GM23338 (cell line): ENCODE results near the gene EIF2B1. TPM values are rescaled to one million over a fixed set of nuclear protein-coding genes. Genes with fewer than 3 reads are reported as not detected.

Source experiments
- ATAC-seq: fragments of 200-7000 bp; cut with Tn5 transposase; 3 replicates; pipeline ENCODE4 v1.9.1; 2020
- DNase-seq: peaks from one replicate; pipeline ENCODE4 v3.0.0-alpha.2; 2015; ENCODE audit warnings: low spot score
- H2AFZ ChIP-seq: fragments of 200-600 bp; sonication (generic); 2 replicates; pipeline ENCODE4 v1.8.0; 2016; ENCODE audit warnings: antibody characterized with exemption, mild to moderate bottlenecking, moderate library complexity
- H3F3A ChIP-seq: fragments of 200-600 bp; sonication (generic); replicated peaks from 2 replicates; pipeline ENCODE4 v1.8.0; 2017; ENCODE audit warnings: antibody characterized with exemption, mixed run types, low read depth
- H3K27ac ChIP-seq: fragments of 200-600 bp; sonication (generic); 2 replicates; pipeline ENCODE4 v1.6.1; 2016; ENCODE audit warnings: low read depth
- H3K27me3 ChIP-seq: fragments of 200-600 bp; sonication (generic); 2 replicates; pipeline ENCODE4 v1.8.0; 2016; ENCODE audit warnings: mild to moderate bottlenecking, mixed run types, moderate library complexity; ENCODE audit not compliant: insufficient read depth
- H3K36me3 ChIP-seq: fragments of 200-600 bp; sonication (generic); 2 replicates; pipeline ENCODE4 v1.8.0; 2016; ENCODE audit warnings: mild to moderate bottlenecking; ENCODE audit not compliant: insufficient read depth
- H3K4me1 ChIP-seq: fragments of 200-600 bp; sonication (generic); 2 replicates; pipeline ENCODE4 v1.8.0; 2016; ENCODE audit warnings: mild to moderate bottlenecking, moderate library complexity; ENCODE audit not compliant: insufficient read depth
- H3K4me2 ChIP-seq: fragments of 200-600 bp; sonication (generic); 2 replicates; pipeline ENCODE4 v1.7.1; 2017; ENCODE audit warnings: mixed run types
- H3K4me3 ChIP-seq: fragments of 200-600 bp; sonication (generic); 2 replicates; pipeline ENCODE4 v1.6.1; 2016; ENCODE audit warnings: mixed run types
- H3K79me2 ChIP-seq: fragments of 200-600 bp; sonication (generic); replicated peaks from 2 replicates; pipeline ENCODE4 v1.8.0; 2017; ENCODE audit warnings: mild to moderate bottlenecking; ENCODE audit not compliant: insufficient read depth
- H3K9me2 ChIP-seq: fragments of 200-600 bp; sonication (generic); 2 replicates; pipeline ENCODE4 v1.8.0; 2017; ENCODE audit not compliant: insufficient read depth
- H4K20me1 ChIP-seq: fragments of 200-600 bp; sonication (generic); replicated peaks from 2 replicates; pipeline ENCODE4 v1.8.0; 2017; ENCODE audit warnings: mild to moderate bottlenecking; ENCODE audit not compliant: insufficient read depth
- H3K27ac Mint-ChIP-seq: 2 replicates; pipeline ENCODE4 v1.8.0; 2020; ENCODE audit warnings: inconsistent platforms, mild to moderate bottlenecking, moderate library complexity, mixed read lengths
- H3K27me3 Mint-ChIP-seq: 3 replicates; pipeline ENCODE4 v1.8.0; 2022; ENCODE audit warnings: low read depth, mild to moderate bottlenecking, moderate library complexity, mixed read lengths, inconsistent platforms; ENCODE audit not compliant: insufficient read depth, poor library complexity
- H3K36me3 Mint-ChIP-seq: 3 replicates; pipeline ENCODE4 v1.8.0; 2021; ENCODE audit warnings: low read depth, mild to moderate bottlenecking, inconsistent platforms, moderate library complexity, mixed read lengths
- H3K4me1 Mint-ChIP-seq: 3 replicates; pipeline ENCODE4 v1.8.0; 2020; ENCODE audit warnings: mild to moderate bottlenecking, inconsistent platforms, mixed read lengths
- H3K4me3 Mint-ChIP-seq: 3 replicates; pipeline ENCODE4 v1.8.0; 2021; ENCODE audit warnings: moderate library complexity, mild to moderate bottlenecking, inconsistent platforms, mixed read lengths
- H3K9me3 Mint-ChIP-seq: 3 replicates; pipeline ENCODE4 v1.8.0; 2020; ENCODE audit warnings: moderate library complexity, mild to moderate bottlenecking, inconsistent platforms, mixed read lengths
- EZH2phosphoT487 ChIP-seq: fragments of 200-600 bp; sonication (generic); IDR thresholded peaks from one replicate; pipeline ENCODE4 v1.8.1; 2018; ENCODE audit warnings: antibody characterized with exemption; ENCODE audit not compliant: unreplicated experiment
- JUNB ChIP-seq: IDR thresholded peaks from one replicate; pipeline ENCODE4 v1.6.1; 2016; ENCODE audit warnings: antibody characterized with exemption; ENCODE audit not compliant: unreplicated experiment
- NANOG ChIP-seq: IDR thresholded peaks from 2 replicates; pipeline ENCODE4 v1.6.1; 2016; ENCODE audit warnings: antibody characterized with exemption, borderline replicate concordance
- STAT1 ChIP-seq: IDR thresholded peaks from one replicate; pipeline ENCODE4 v1.6.1; 2016; ENCODE audit warnings: antibody characterized with exemption; ENCODE audit not compliant: unreplicated experiment
- ZNF114 ChIP-seq: fragments of 250-450 bp; sonication (Bioruptor Pico); IDR thresholded peaks from 2 replicates; pipeline ENCODE4 v1.5.0; 2020; ENCODE audit warnings: mild to moderate bottlenecking, moderate library complexity
- ZNF331 ChIP-seq: fragments of 250-450 bp; sonication (Bioruptor Pico); IDR thresholded peaks from 2 replicates; pipeline ENCODE4 v1.5.0; 2020; ENCODE audit warnings: low read depth, mild to moderate bottlenecking, moderate library complexity
- polyA plus RNA-seq: library from polyadenylated mRNA; unstranded; fragments of >200 nt; fragmentation: Nextera tagmentation; extraction: Ambion mirVana; gene quantifications from 2 replicates; pipeline ENCODE4 v1.2.1, GENCODE V29; 2016
- total RNA-seq: library from RNA; depleted of rRNA; stranded (reverse); fragments of >200 nt; shearing (Covaris generic); gene quantifications from 2 replicates; pipeline ENCODE4 v1.2.3, GENCODE V29; 2014
- TF ChIP-seq, protein P1 (sequence below): fragments of 250-450 bp; sonication (Bioruptor Pico); IDR thresholded peaks from 2 replicates; pipeline ENCODE4 v1.5.0; 2020; ENCODE audit warnings: mild to moderate bottlenecking, moderate library complexity
- TF ChIP-seq, protein P2 (sequence below): IDR thresholded peaks from one replicate; pipeline ENCODE4 v1.6.1; 2018; ENCODE audit warnings: antibody characterized with exemption; ENCODE audit not compliant: unreplicated experiment
- TF ChIP-seq, protein P3 (sequence below), 2 experiments: fragments of 200-600 bp in 1 of 2; sonication (generic) in 1 of 2; conservative IDR thresholded peaks; 2 replicates each; pipeline versions ENCODE4 v1.5.1 to v1.6.1; 2016 to 2017; ENCODE audit warnings: antibody characterized with exemption in 2 of 2, low read depth in 2 of 2, mild to moderate bottlenecking in 2 of 2, moderate library complexity in 1 of 2
- TF ChIP-seq, protein P4 (sequence below): IDR thresholded peaks from 2 replicates; pipeline ENCODE4 v1.6.1; 2016; ENCODE audit warnings: antibody characterized with exemption

EIF2B1 gene
- total and polyA plus RNA-seq, 2 experiments from 2014 or later = 33.5 to 117 TPM

DNA sequence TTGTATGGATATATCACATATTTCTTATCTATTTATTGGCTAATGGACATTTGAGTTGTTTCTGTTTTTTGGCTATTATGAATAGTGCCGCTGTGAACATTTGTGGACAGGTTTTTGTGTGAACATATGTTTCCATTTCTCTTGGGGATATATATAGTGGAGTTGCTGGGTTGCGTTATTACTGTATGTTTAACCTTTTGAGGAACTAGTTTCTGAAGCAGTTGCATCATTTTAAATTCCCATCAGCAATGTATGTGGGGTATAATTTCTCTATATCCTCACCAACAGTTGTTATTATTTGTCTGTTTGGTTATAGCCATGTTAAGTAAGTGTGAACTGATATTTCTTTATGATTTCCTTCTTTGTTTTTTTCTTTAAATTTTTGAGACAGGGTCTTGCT, 48.1 kb upstream of the EIF2B1 start:
- no peaks in the 10 kb centered on the region for H3K4me1 Mint-ChIP-seq
- H3K9me2 ChIP-seq = no peaks in the 10 kb centered on the region
- H2AFZ ChIP-seq = no peak overlapping the region
- no peaks in the 10 kb centered on the region for H3K9me3 Mint-ChIP-seq
- no peaks in the 10 kb centered on the region for H3K79me2 ChIP-seq
- no peaks in the 10 kb centered on the region for H3K36me3 ChIP-seq
- TF ChIP-seq, protein P1, sequence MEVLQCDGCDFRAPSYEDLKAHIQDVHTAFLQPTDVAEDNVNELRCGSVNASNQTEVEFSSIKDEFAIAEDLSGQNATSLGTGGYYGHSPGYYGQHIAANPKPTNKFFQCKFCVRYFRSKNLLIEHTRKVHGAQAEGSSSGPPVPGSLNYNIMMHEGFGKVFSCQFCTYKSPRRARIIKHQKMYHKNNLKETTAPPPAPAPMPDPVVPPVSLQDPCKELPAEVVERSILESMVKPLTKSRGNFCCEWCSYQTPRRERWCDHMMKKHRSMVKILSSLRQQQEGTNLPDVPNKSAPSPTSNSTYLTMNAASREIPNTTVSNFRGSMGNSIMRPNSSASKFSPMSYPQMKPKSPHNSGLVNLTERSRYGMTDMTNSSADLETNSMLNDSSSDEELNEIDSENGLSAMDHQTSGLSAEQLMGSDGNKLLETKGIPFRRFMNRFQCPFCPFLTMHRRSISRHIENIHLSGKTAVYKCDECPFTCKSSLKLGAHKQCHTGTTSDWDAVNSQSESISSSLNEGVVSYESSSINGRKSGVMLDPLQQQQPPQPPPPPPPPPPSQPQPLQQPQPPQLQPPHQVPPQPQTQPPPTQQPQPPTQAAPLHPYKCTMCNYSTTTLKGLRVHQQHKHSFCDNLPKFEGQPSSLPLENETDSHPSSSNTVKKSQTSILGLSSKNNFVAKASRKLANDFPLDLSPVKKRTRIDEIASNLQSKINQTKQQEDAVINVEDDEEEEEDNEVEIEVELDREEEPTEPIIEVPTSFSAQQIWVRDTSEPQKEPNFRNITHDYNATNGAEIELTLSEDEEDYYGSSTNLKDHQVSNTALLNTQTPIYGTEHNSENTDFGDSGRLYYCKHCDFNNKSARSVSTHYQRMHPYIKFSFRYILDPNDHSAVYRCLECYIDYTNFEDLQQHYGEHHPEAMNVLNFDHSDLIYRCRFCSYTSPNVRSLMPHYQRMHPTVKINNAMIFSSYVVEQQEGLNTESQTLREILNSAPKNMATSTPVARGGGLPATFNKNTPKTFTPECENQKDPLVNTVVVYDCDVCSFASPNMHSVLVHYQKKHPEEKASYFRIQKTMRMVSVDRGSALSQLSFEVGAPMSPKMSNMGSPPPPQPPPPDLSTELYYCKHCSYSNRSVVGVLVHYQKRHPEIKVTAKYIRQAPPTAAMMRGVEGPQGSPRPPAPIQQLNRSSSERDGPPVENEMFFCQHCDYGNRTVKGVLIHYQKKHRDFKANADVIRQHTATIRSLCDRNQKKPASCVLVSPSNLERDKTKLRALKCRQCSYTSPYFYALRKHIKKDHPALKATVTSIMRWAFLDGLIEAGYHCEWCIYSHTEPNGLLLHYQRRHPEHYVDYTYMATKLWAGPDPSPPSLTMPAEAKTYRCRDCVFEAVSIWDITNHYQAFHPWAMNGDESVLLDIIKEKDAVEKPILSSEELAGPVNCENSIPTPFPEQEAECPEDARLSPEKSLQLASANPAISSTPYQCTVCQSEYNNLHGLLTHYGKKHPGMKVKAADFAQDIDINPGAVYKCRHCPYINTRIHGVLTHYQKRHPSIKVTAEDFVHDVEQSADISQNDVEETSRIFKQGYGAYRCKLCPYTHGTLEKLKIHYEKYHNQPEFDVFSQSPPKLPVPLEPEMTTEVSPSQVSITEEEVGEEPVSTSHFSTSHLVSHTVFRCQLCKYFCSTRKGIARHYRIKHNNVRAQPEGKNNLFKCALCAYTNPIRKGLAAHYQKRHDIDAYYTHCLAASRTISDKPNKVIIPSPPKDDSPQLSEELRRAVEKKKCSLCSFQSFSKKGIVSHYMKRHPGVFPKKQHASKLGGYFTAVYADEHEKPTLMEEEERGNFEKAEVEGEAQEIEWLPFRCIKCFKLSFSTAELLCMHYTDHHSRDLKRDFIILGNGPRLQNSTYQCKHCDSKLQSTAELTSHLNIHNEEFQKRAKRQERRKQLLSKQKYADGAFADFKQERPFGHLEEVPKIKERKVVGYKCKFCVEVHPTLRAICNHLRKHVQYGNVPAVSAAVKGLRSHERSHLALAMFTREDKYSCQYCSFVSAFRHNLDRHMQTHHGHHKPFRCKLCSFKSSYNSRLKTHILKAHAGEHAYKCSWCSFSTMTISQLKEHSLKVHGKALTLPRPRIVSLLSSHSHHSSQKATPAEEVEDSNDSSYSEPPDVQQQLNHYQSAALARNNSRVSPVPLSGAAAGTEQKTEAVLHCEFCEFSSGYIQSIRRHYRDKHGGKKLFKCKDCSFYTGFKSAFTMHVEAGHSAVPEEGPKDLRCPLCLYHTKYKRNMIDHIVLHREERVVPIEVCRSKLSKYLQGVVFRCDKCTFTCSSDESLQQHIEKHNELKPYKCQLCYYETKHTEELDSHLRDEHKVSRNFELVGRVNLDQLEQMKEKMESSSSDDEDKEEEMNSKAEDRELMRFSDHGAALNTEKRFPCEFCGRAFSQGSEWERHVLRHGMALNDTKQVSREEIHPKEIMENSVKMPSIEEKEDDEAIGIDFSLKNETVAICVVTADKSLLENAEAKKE (CRISPR knock-in tag) = no peak
- TF ChIP-seq ZNF331 (CRISPR knock-in tag) (no peak), ZNF114 (CRISPR knock-in tag) (no peak), STAT1 (no peak), EZH2phosphoT487 (no peak), NANOG (no peak), JUNB (no peak)
- TF ChIP-seq, protein P2, sequence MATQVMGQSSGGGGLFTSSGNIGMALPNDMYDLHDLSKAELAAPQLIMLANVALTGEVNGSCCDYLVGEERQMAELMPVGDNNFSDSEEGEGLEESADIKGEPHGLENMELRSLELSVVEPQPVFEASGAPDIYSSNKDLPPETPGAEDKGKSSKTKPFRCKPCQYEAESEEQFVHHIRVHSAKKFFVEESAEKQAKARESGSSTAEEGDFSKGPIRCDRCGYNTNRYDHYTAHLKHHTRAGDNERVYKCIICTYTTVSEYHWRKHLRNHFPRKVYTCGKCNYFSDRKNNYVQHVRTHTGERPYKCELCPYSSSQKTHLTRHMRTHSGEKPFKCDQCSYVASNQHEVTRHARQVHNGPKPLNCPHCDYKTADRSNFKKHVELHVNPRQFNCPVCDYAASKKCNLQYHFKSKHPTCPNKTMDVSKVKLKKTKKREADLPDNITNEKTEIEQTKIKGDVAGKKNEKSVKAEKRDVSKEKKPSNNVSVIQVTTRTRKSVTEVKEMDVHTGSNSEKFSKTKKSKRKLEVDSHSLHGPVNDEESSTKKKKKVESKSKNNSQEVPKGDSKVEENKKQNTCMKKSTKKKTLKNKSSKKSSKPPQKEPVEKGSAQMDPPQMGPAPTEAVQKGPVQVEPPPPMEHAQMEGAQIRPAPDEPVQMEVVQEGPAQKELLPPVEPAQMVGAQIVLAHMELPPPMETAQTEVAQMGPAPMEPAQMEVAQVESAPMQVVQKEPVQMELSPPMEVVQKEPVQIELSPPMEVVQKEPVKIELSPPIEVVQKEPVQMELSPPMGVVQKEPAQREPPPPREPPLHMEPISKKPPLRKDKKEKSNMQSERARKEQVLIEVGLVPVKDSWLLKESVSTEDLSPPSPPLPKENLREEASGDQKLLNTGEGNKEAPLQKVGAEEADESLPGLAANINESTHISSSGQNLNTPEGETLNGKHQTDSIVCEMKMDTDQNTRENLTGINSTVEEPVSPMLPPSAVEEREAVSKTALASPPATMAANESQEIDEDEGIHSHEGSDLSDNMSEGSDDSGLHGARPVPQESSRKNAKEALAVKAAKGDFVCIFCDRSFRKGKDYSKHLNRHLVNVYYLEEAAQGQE = no peak
- TF ChIP-seq, protein P3, sequence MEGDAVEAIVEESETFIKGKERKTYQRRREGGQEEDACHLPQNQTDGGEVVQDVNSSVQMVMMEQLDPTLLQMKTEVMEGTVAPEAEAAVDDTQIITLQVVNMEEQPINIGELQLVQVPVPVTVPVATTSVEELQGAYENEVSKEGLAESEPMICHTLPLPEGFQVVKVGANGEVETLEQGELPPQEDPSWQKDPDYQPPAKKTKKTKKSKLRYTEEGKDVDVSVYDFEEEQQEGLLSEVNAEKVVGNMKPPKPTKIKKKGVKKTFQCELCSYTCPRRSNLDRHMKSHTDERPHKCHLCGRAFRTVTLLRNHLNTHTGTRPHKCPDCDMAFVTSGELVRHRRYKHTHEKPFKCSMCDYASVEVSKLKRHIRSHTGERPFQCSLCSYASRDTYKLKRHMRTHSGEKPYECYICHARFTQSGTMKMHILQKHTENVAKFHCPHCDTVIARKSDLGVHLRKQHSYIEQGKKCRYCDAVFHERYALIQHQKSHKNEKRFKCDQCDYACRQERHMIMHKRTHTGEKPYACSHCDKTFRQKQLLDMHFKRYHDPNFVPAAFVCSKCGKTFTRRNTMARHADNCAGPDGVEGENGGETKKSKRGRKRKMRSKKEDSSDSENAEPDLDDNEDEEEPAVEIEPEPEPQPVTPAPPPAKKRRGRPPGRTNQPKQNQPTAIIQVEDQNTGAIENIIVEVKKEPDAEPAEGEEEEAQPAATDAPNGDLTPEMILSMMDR (conservative IDR thresholded peaks at IDR 0.05; ENCODE audit: low read depth in 2 of 2) = no peak
- TF ChIP-seq, protein P4, sequence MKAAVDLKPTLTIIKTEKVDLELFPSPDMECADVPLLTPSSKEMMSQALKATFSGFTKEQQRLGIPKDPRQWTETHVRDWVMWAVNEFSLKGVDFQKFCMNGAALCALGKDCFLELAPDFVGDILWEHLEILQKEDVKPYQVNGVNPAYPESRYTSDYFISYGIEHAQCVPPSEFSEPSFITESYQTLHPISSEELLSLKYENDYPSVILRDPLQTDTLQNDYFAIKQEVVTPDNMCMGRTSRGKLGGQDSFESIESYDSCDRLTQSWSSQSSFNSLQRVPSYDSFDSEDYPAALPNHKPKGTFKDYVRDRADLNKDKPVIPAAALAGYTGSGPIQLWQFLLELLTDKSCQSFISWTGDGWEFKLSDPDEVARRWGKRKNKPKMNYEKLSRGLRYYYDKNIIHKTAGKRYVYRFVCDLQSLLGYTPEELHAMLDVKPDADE = no peak
- no peaks in the 10 kb centered on the region for H3K4me1 ChIP-seq
- H4K20me1 ChIP-seq = no peaks in the 10 kb centered on the region
- no peak overlapping the region for H3K27ac ChIP-seq
- H3K36me3 Mint-ChIP-seq = peaks cover under 1% of the 10 kb centered on the region; the same call in 2 of the 3 replicates
- no peak overlapping the region for H3K4me3 ChIP-seq
- ATAC-seq (no peak), DNase-seq (no peak)
- no peak overlapping the region for H3K4me2 ChIP-seq
- H3K27me3 ChIP-seq = no peaks in the 10 kb centered on the region
- H3F3A ChIP-seq = no peaks in the 10 kb centered on the region
- no peak overlapping the region for H3K27ac Mint-ChIP-seq
- H3K27me3 Mint-ChIP-seq = no peaks in the 10 kb centered on the region
- H3K4me3 Mint-ChIP-seq = no peak overlapping the region
